ENCODE data around the gene NAAA. TPM values are rescaled to one million over a fixed set of nuclear protein-coding genes. Genes with fewer than 3 reads are reported as not detected.
"Not testable (repeated sequence)": the region's sequence is repeated elsewhere in the genome, so short reads cannot be mapped to it uniquely, and the experiment has no call there.

Gene NAAA
- total RNA-seq, 2 donors from 2014 or later, result 79.3 to 141 TPM

- no peak for TF ChIP-seq CTCF (IDR thresholded peaks at IDR 0.05)
- no peak for DNase-seq
- H3K9ac ChIP-seq (ENCODE audit: low read depth in 2 of 2, low read length in 2 of 2), result no peak overlapping the region
- no peak overlapping the region for H3K27ac ChIP-seq
- H3K9me3 ChIP-seq, result no peaks in the 10 kb centered on the region
- intact Hi-C loops (cut with DNase I), result no loop called here
- peaks cover 4% of the 10 kb centered on the region for H3K36me3 ChIP-seq
- H3K4me3 ChIP-seq, result no peak overlapping the region
- H3K4me1 ChIP-seq, result no peaks in the 10 kb centered on the region
- H3K27me3 ChIP-seq, result no peaks in the 10 kb centered on the region
Observed at GRCh38 chr4:75973766-75974165, 33.0 kb upstream of the NAAA start.

- Histone ChIP-seq H3K4me3 (no peak overlapping the region), H3K27me3 (no peaks in the 10 kb centered on the region), H3K27ac (no peak overlapping the region), H3K9me3 (no peaks in the 10 kb centered on the region), H3K9ac (ENCODE audit: low read depth in 2 of 2, low read length in 2 of 2) (no peak overlapping the region), H3K36me3 (peaks cover 14% of the 10 kb centered on the region), H3K4me1 (no peaks in the 10 kb centered on the region)
- no peak for DNase-seq
- intact Hi-C loops (cut with DNase I), result no loop called here
- no peak for TF ChIP-seq CTCF (IDR thresholded peaks at IDR 0.05)
Observed at GRCh38 chr4:75968084-75968483, 27.3 kb upstream of the NAAA start.

- intact Hi-C loops (cut with DNase I), result no loop called here
- Histone ChIP-seq H3K4me1 (no peaks in the 10 kb centered on the region), H3K36me3 (peaks cover 11% of the 10 kb centered on the region), H3K9ac (ENCODE audit: low read depth in 2 of 2, low read length in 2 of 2) (no peak overlapping the region), H3K27me3 (no peaks in the 10 kb centered on the region), H3K9me3 (no peaks in the 10 kb centered on the region), H3K27ac (no peak overlapping the region), H3K4me3 (no peak overlapping the region)
- no peak for TF ChIP-seq CTCF (IDR thresholded peaks at IDR 0.05)
- no peak for DNase-seq
Observed at GRCh38 chr4:75963558-75963957, 22.7 kb upstream of the NAAA start.

GRCh38 chr4:75962072-75962471 lies 21.3 kb upstream of the NAAA start:
- not testable (repeated sequence) for H3K27me3 ChIP-seq, H3K9me3 ChIP-seq, H3K36me3 ChIP-seq

GRCh38 chr4:75958546-75958945 lies 17.7 kb upstream of the NAAA start:
- H3K9ac ChIP-seq (ENCODE audit: low read depth in 2 of 2, low read length in 2 of 2); DNase-seq; H3K9me3 ChIP-seq; H3K36me3 ChIP-seq; H3K27me3 ChIP-seq; H3K4me1 ChIP-seq; H3K27ac ChIP-seq; intact Hi-C loops (cut with DNase I); H3K4me3 ChIP-seq: not testable (repeated sequence)

More at GRCh38 chr4:75962072-75962471, 21.3 kb upstream of the NAAA start:
- H3K9ac ChIP-seq (ENCODE audit: low read depth in 2 of 2, low read length in 2 of 2); H3K4me3 ChIP-seq; intact Hi-C loops (cut with DNase I); DNase-seq; H3K4me1 ChIP-seq; H3K27ac ChIP-seq: not testable (repeated sequence)

GRCh38 chr4:75954811-75955210 lies 14.0 kb upstream of the NAAA start:
- H3K9me3 ChIP-seq; DNase-seq; H3K9ac ChIP-seq (ENCODE audit: low read depth in 2 of 2, low read length in 2 of 2); H3K4me3 ChIP-seq; H3K27ac ChIP-seq; H3K36me3 ChIP-seq; intact Hi-C loops (cut with DNase I); H3K4me1 ChIP-seq; H3K27me3 ChIP-seq: not testable (repeated sequence)

- Histone ChIP-seq H3K36me3 (peaks cover 8% of the 10 kb centered on the region), H3K4me1 (no peaks in the 10 kb centered on the region), H3K9ac (ENCODE audit: low read depth in 2 of 2, low read length in 2 of 2) (no peak overlapping the region), H3K4me3 (no peak overlapping the region), H3K27ac (no peak overlapping the region), H3K9me3 (no peaks in the 10 kb centered on the region), H3K27me3 (no peaks in the 10 kb centered on the region)
- no peak for TF ChIP-seq CTCF (IDR thresholded peaks at IDR 0.05)
- DNase-seq, result no peak
- intact Hi-C loops (cut with DNase I), result no loop called here
Observed at GRCh38 chr4:75953509-75953908, 12.7 kb upstream of the NAAA start.

All from colonic mucosa (tissue), 4 donors.